VCaP (cell line): Measurements from ENCODE around the gene NEB.

Source experiments
- H3K27ac ChIP-seq: fragments of 450-650 bp; 2 replicates; pipeline ENCODE4 v1.5.1; 2017
- CTCF ChIP-seq: fragments of 450-650 bp; conservative IDR thresholded peaks from 2 replicates; pipeline ENCODE4 v1.5.1; 2017; ENCODE audit warnings: mild to moderate bottlenecking, moderate library complexity

NEB gene

GRCh38 chr2:151766437-151767153, 32.3 kb upstream of the NEB start:
- TF ChIP-seq CTCF = no peak
- peak overlapping the region; percentile 86 for H3K27ac ChIP-seq

GRCh38 chr2:151765760-151766410, 31.6 kb upstream of the NEB start:
- peak overlapping the region; percentile 86 for H3K27ac ChIP-seq
- no peak for TF ChIP-seq CTCF

- no peak for TF ChIP-seq CTCF
- no peak overlapping the region for H3K27ac ChIP-seq
Measured at GRCh38 chr2:151762694-151763093, 28.4 kb upstream of the NEB start.

- no peak for TF ChIP-seq CTCF
- no peak overlapping the region for H3K27ac ChIP-seq
Measured at GRCh38 chr2:151761687-151762086, 27.4 kb upstream of the NEB start.

GRCh38 chr2:151761193-151761592, 26.9 kb upstream of the NEB start:
- no peak for TF ChIP-seq CTCF
- H3K27ac ChIP-seq = no peak overlapping the region

GRCh38 chr2:151760139-151760650, 25.9 kb upstream of the NEB start:
- no peak for TF ChIP-seq CTCF
- H3K27ac ChIP-seq = peak overlapping the region; percentile 63

- TF ChIP-seq CTCF = no peak
- H3K27ac ChIP-seq = peak overlapping the region; percentile 63; the same call in 1 of the 2 replicates
Measured at GRCh38 chr2:151758744-151759143, 24.5 kb upstream of the NEB start.
